G401 (cell line): ENCODE measurements around the gene ADGRV1. TPM values are rescaled to one million over a fixed set of nuclear protein-coding genes. Genes with fewer than 3 reads are reported as not detected.
"Not testable (repeated sequence)": the region's sequence is repeated elsewhere in the genome, so short reads cannot be mapped to it uniquely, and the experiment has no call there.

Experiments used
- DNase-seq: peaks from one replicate; pipeline ENCODE4 v3.0.0-alpha.2; 2015; ENCODE audit warnings: low spot score
- in situ Hi-C: cut with HindIII; loops from 2 replicates; pipeline ENCODE4 v1.10.0; 2016; ENCODE audit warnings: low sequenced_read_pairs, mixed read lengths
- total RNA-seq: library from RNA; depleted of rRNA; stranded (reverse); fragments of >200 nt; shearing (Covaris generic); gene quantifications from 2 replicates; pipeline ENCODE4 v1.2.3, GENCODE V29; 2014

Gene ADGRV1
- total RNA-seq, 1 experiment from 2014 or later, result not detected

GRCh38 chr5:90834711-90835110, 276.1 kb downstream of the ADGRV1 start:
- DNase-seq, result no peak
- in situ Hi-C loops, result no loop called here

- DNase-seq, result no peak
- in situ Hi-C loops, result no loop called here
Observed at GRCh38 chr5:90843443-90843842, 284.8 kb downstream of the ADGRV1 start.

- in situ Hi-C loops, result no loop called here
- peak; percentile 46 for DNase-seq
Observed at GRCh38 chr5:90844931-90845330, 286.3 kb downstream of the ADGRV1 start.

GRCh38 chr5:90845723-90846554, 287.3 kb downstream of the ADGRV1 start:
- in situ Hi-C loops, result no loop called here

GRCh38 chr5:90847606-90848005, 289.0 kb downstream of the ADGRV1 start:
- in situ Hi-C loops, DNase-seq: not testable (repeated sequence)

More at GRCh38 chr5:90845723-90846554, 287.3 kb downstream of the ADGRV1 start:
- no peak for DNase-seq

- in situ Hi-C loops, result no loop called here
- DNase-seq, result no peak
Observed at GRCh38 chr5:90849939-90850338, 291.3 kb downstream of the ADGRV1 start.

GRCh38 chr5:90852531-90852930, 293.9 kb downstream of the ADGRV1 start:
- no peak for DNase-seq
- in situ Hi-C loops, result no loop called here

GRCh38 chr5:90853750-90854149, 295.2 kb downstream of the ADGRV1 start:
- DNase-seq, result no peak
- in situ Hi-C loops, result no loop called here

GRCh38 chr5:90854169-90854568, 295.6 kb downstream of the ADGRV1 start:
- in situ Hi-C loops, result no loop called here

GRCh38 chr5:90855296-90856010, 296.9 kb downstream of the ADGRV1 start:
- in situ Hi-C loops, result no loop called here
- no peak for DNase-seq

More at GRCh38 chr5:90854169-90854568, 295.6 kb downstream of the ADGRV1 start:
- DNase-seq, result no peak

- no peak for DNase-seq
- in situ Hi-C loops, result no loop called here
Observed at GRCh38 chr5:90861843-90862586, 303.4 kb downstream of the ADGRV1 start.

GRCh38 chr5:90865180-90865579, 306.6 kb downstream of the ADGRV1 start:
- no peak for DNase-seq
- in situ Hi-C loops, result no loop called here

GRCh38 chr5:90866333-90866732, 307.7 kb downstream of the ADGRV1 start:
- DNase-seq, result peak; percentile 45
- in situ Hi-C loops, result no loop called here

- in situ Hi-C loops, result no loop called here
- DNase-seq, result no peak
Observed at GRCh38 chr5:90866915-90867731, 308.5 kb downstream of the ADGRV1 start.

- in situ Hi-C loops, result no loop called here
- no peak for DNase-seq
Observed at GRCh38 chr5:90868799-90869198, 310.2 kb downstream of the ADGRV1 start.

- in situ Hi-C loops, result no loop called here
Observed at GRCh38 chr5:90871391-90871991, 312.9 kb downstream of the ADGRV1 start.

GRCh38 chr5:90873033-90873517, 314.5 kb downstream of the ADGRV1 start:
- DNase-seq, result no peak
- in situ Hi-C loops, result no loop called here

More at GRCh38 chr5:90871391-90871991, 312.9 kb downstream of the ADGRV1 start:
- DNase-seq, result no peak

- no peak for DNase-seq
- in situ Hi-C loops, result no loop called here
Observed at GRCh38 chr5:90874066-90874465, 315.5 kb downstream of the ADGRV1 start.
